ENCODE results near the gene PHLPP2. TPM values are rescaled to one million over a fixed set of nuclear protein-coding genes. Genes with fewer than 3 reads are reported as not detected.

PHLPP2 gene
- total RNA-seq, 1 donor from 2014 or later: 18.2 TPM

GRCh38 chr16:71727551-71728324, 3.2 kb upstream of the PHLPP2 start:
- Mint-ChIP-seq H3K27me3 (ENCODE audit: low read depth) (peaks cover 4% of the 10 kb centered on the region), H3K27ac (no peak overlapping the region), H3K36me3 (peaks cover 25% of the 10 kb centered on the region), H3K4me3 (no peak overlapping the region), H3K9me3 (no peaks in the 10 kb centered on the region), H3K4me1 (peaks cover 10% of the 10 kb centered on the region)
- TF ChIP-seq CTCF (IDR thresholded peaks at IDR 0.05; ENCODE audit: unreplicated experiment): no peak
- DNase-seq (ENCODE audit: low spot score in 2 of 2, unreplicated experiment in 2 of 2): no peak

- no peaks in the 10 kb centered on the region for H3K9me3 Mint-ChIP-seq
- peaks cover 17% of the 10 kb centered on the region for H3K4me1 Mint-ChIP-seq
- H3K36me3 Mint-ChIP-seq: peaks cover 15% of the 10 kb centered on the region
- no peak overlapping the region for H3K27ac Mint-ChIP-seq
- no peak for TF ChIP-seq CTCF (IDR thresholded peaks at IDR 0.05; ENCODE audit: unreplicated experiment)
- no peak overlapping the region for H3K4me3 Mint-ChIP-seq
- peaks cover 4% of the 10 kb centered on the region for H3K27me3 Mint-ChIP-seq (ENCODE audit: low read depth)
- DNase-seq (ENCODE audit: low spot score in 2 of 2, unreplicated experiment in 2 of 2): no peak
These were observed 2.2 kb upstream of the PHLPP2 start for GRCh38 chr16:71726476-71727315.

- Mint-ChIP-seq H3K4me1 (peaks cover 20% of the 10 kb centered on the region), H3K27ac (peak overlapping the region; percentile 85), H3K4me3 (peak overlapping the region; percentile 79), H3K9me3 (no peaks in the 10 kb centered on the region), H3K36me3 (peaks cover 3% of the 10 kb centered on the region), H3K27me3 (ENCODE audit: low read depth) (peaks cover 4% of the 10 kb centered on the region)
- peak; percentile 74 to 84 for DNase-seq (ENCODE audit: low spot score in 2 of 2, unreplicated experiment in 2 of 2)
- no peak for TF ChIP-seq CTCF (IDR thresholded peaks at IDR 0.05; ENCODE audit: unreplicated experiment)
These were observed 773 bp downstream of the PHLPP2 start for GRCh38 chr16:71723537-71724319.

- Mint-ChIP-seq H3K4me1 (peaks cover 20% of the 10 kb centered on the region), H3K27me3 (ENCODE audit: low read depth) (peaks cover 4% of the 10 kb centered on the region), H3K9me3 (no peaks in the 10 kb centered on the region), H3K27ac (peak overlapping the region; percentile 96), H3K36me3 (peaks cover 4% of the 10 kb centered on the region), H3K4me3 (peak overlapping the region; percentile 84)
- peak; percentile 74 to 86 for DNase-seq (ENCODE audit: low spot score in 2 of 2, unreplicated experiment in 2 of 2)
- no peak for TF ChIP-seq CTCF (IDR thresholded peaks at IDR 0.05; ENCODE audit: unreplicated experiment)
These were observed 1.5 kb downstream of the PHLPP2 start for GRCh38 chr16:71722801-71723536.
